Nephron progenitor cell (in vitro differentiated cells): ENCODE results near the gene PRKCI.
"Not testable (repeated sequence)": the region's sequence is repeated elsewhere in the genome, so short reads cannot be mapped to it uniquely, and the experiment has no call there.

Experiments
- DNase-seq: peaks from one replicate; pipeline ENCODE4 v3.0.0; 2021
- H3K27ac Mint-ChIP-seq: 2 replicates; pipeline ENCODE4 v1.8.0; 2021; ENCODE audit warnings: mild to moderate bottlenecking, moderate library complexity, mixed read lengths
- H3K27me3 Mint-ChIP-seq: 2 replicates; pipeline ENCODE4 v1.8.0; 2021; ENCODE audit warnings: mild to moderate bottlenecking, low read depth, mixed read lengths; ENCODE audit not compliant: poor library complexity
- H3K36me3 Mint-ChIP-seq: 2 replicates; pipeline ENCODE4 v1.8.0; 2021; ENCODE audit warnings: low read depth, mixed read lengths
- H3K4me1 Mint-ChIP-seq: 2 replicates; pipeline ENCODE4 v1.8.0; 2021; ENCODE audit warnings: mixed read lengths
- H3K4me3 Mint-ChIP-seq: 2 replicates; pipeline ENCODE4 v1.8.0; 2021; ENCODE audit warnings: mild to moderate bottlenecking, moderate library complexity, mixed read lengths
- H3K9me3 Mint-ChIP-seq: 2 replicates; pipeline ENCODE4 v1.8.0; 2021; ENCODE audit warnings: mild to moderate bottlenecking, moderate library complexity, mixed read lengths
- CTCF ChIP-seq: fragments of 200-600 bp; sonication (generic); IDR thresholded peaks from 2 replicates; pipeline ENCODE4 v1.5.0; 2021; ENCODE audit warnings: antibody characterized with exemption

PRKCI gene

GRCh38 chr3:170204023-170204472, 18.2 kb upstream of the PRKCI start:
- Mint-ChIP-seq H3K27me3 (no peaks in the 10 kb centered on the region), H3K27ac (peak overlapping the region; percentile 15), H3K4me1 (peaks cover 6% of the 10 kb centered on the region), H3K9me3 (no peaks in the 10 kb centered on the region), H3K36me3 (no peaks in the 10 kb centered on the region), H3K4me3 (no peak overlapping the region)
- DNase-seq, result no peak
- no peak for TF ChIP-seq CTCF

DNA sequence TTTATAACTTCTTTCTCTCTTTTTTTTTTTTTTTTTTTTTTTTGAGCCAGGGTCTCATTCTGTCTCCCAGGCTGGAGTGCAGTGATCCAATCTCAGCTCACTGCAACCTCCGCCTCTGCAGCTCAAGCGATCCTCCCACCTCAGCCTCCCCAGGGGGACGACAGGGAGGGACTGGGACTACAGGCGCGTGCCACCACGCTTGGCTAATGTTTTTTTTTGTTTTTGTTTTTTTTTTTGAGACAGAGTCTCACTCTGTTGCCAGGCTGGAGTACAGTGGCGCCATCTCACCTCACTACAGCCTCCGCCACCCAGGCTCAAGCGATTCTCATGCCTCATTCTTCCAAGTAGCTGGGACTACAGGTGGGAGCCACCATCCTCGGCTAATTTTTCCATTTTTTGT, 17.7 kb upstream of the PRKCI start:
- no peak for DNase-seq
- Mint-ChIP-seq H3K9me3 (no peaks in the 10 kb centered on the region), H3K4me3 (no peak overlapping the region), H3K27me3 (no peaks in the 10 kb centered on the region), H3K4me1 (peaks cover 6% of the 10 kb centered on the region), H3K27ac (peak overlapping the region; percentile 15), H3K36me3 (no peaks in the 10 kb centered on the region)
- no peak for TF ChIP-seq CTCF

DNA sequence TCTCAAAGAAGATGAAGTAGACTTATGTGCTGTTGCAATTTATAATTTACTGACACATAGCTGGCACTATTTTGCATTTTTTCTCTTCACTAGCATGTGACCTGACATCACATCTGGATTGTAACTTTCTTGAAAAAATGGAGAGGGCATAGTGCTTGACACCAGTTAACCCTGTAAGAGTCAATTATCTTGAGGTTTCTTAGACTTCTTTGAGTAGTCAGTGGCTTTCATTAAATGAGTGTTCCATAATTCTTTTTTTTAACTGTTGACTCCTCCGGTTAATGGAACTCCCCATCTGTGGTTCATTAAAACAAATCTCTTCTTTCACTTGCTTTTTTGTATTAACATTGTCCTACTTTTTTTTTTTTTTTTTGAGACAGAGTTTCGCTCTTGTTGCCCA, 16.9 kb upstream of the PRKCI start:
- H3K36me3 Mint-ChIP-seq, result no peaks in the 10 kb centered on the region
- no peak overlapping the region for H3K4me3 Mint-ChIP-seq
- H3K27ac Mint-ChIP-seq, result no peak overlapping the region
- no peaks in the 10 kb centered on the region for H3K27me3 Mint-ChIP-seq
- peaks cover 7% of the 10 kb centered on the region for H3K9me3 Mint-ChIP-seq
- no peak for DNase-seq
- no peak for TF ChIP-seq CTCF
- H3K4me1 Mint-ChIP-seq, result peaks cover 6% of the 10 kb centered on the region

DNA sequence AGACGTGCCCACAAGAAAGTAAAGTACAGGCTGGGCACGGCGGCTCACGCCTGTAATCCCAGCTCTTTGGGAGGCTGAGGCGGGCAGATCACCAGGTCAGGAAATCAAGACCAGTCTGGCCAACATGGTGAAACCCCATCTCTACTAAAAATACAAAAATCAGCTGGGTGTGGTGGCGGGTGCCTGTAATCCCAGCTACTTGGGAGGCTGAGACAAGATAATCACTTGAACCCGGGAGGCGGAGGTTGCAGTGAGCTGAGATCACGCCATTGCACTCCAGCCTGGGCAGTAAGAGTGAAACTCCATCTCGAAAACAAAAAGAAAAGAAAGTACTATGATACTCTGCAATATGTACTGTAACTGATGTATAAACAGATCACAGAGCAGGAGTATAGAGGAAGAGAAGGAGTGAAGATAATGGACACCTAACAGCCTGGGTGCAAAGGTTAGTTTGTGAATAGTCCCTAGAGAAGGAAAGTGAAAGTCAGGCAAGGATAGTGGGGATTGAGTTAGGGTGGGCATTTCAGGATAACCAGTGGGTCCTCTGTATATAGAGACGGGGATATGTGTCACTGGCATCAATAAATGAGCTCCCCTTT, 16.0 kb upstream of the PRKCI start:
- not testable (repeated sequence) for H3K4me1 Mint-ChIP-seq, H3K27me3 Mint-ChIP-seq, DNase-seq, H3K4me3 Mint-ChIP-seq, H3K36me3 Mint-ChIP-seq, H3K27ac Mint-ChIP-seq
- H3K9me3 Mint-ChIP-seq, result peaks cover 16% of the 10 kb centered on the region

- Mint-ChIP-seq H3K36me3 (peaks cover 6% of the 10 kb centered on the region), H3K27ac (no peak overlapping the region), H3K4me1 (peaks cover 6% of the 10 kb centered on the region), H3K9me3 (peaks cover 24% of the 10 kb centered on the region), H3K27me3 (no peaks in the 10 kb centered on the region), H3K4me3 (no peak overlapping the region)
- TF ChIP-seq CTCF, result no peak
- no peak for DNase-seq
Measured at GRCh38 chr3:170207717-170208116, 14.5 kb upstream of the PRKCI start.

- no peak overlapping the region for H3K27ac Mint-ChIP-seq
- TF ChIP-seq CTCF, result no peak
- H3K4me3 Mint-ChIP-seq, result no peak overlapping the region
- H3K4me1 Mint-ChIP-seq, result no peaks in the 10 kb centered on the region
- no peaks in the 10 kb centered on the region for H3K27me3 Mint-ChIP-seq
- H3K9me3 Mint-ChIP-seq, result peaks cover 33% of the 10 kb centered on the region
- H3K36me3 Mint-ChIP-seq, result peaks cover 6% of the 10 kb centered on the region
- no peak for DNase-seq
Measured at GRCh38 chr3:170211668-170212067, 10.6 kb upstream of the PRKCI start.
